Measurements from ENCODE around the gene TMEM231. TPM values are rescaled to one million over a fixed set of nuclear protein-coding genes. Genes with fewer than 3 reads are reported as not detected.

TMEM231 gene
- polyA plus RNA-seq, 1 experiment: 10.6 TPM

- Histone ChIP-seq H3K9me3 (ENCODE audit: control insufficient read depth, insufficient read depth, low read length) (no peaks in the 10 kb centered on the region), H3K4me3 (ENCODE audit: low read depth, low read length) (no peak overlapping the region), H3K27ac (ENCODE audit: low read depth, low read length) (no peak overlapping the region), H3K27me3 (ENCODE audit: control insufficient read depth, insufficient read depth, low read length) (no peaks in the 10 kb centered on the region)
- TF ChIP-seq CTCF (IDR thresholded peaks at IDR 0.05; ENCODE audit: low read depth, low read length): no peak
- DNase-seq (ENCODE audit: low read depth, low spot score): no peak
- CTCF ChIA-PET: interaction anchor here (1.3 kb wide), 1 partner anchor 119 kb away, joined by 3 read pairs; no protein-coding TSS in a partner anchor
- POLR2A ChIA-PET: no interaction called here
Measured at GRCh38 chr16:75584108-75584507, 28.1 kb upstream of the TMEM231 start.

- ChIA-PET CTCF (interaction anchor here (1.1 to 1.3 kb wide), 4 partner anchors 10 to 62 kb away, joined by 3 to 5 read pairs (median 3); no protein-coding TSS in a partner anchor), POLR2A (no interaction called here)
- Histone ChIP-seq H3K4me3 (ENCODE audit: low read depth, low read length) (no peak overlapping the region), H3K27me3 (ENCODE audit: control insufficient read depth, insufficient read depth, low read length) (no peaks in the 10 kb centered on the region), H3K27ac (ENCODE audit: low read depth, low read length) (no peak overlapping the region), H3K9me3 (ENCODE audit: control insufficient read depth, insufficient read depth, low read length) (no peaks in the 10 kb centered on the region)
- TF ChIP-seq CTCF (IDR thresholded peaks at IDR 0.05; ENCODE audit: low read depth, low read length): no peak
- DNase-seq (ENCODE audit: low read depth, low spot score): no peak
Measured at GRCh38 chr16:75579281-75579834, 23.3 kb upstream of the TMEM231 start.

DNA sequence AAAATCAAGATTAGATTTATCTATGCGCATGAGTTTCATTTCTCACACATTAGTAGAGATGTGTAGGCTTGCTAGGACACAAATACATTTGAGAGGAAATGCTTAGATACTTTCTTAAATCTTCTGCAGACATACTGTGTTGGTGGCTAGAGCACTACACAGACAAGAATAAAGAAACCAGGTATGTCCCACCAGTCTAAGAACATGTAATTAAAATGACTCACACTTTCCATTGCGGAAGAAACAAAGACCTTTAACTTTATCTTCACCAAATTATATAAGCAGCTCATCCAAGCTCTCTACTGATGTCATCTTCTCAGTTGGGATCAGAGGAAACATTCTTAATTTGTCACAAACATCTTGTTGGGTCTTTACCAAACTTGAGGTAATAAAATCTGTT lies 22.7 kb upstream of the TMEM231 start:
- H3K27ac ChIP-seq (ENCODE audit: low read depth, low read length): no peak overlapping the region
- ChIA-PET CTCF (interaction anchor here (1.1 to 1.3 kb wide), 4 partner anchors 10 to 62 kb away, joined by 3 to 5 read pairs (median 3); no protein-coding TSS in a partner anchor), POLR2A (no interaction called here)
- no peaks in the 10 kb centered on the region for H3K9me3 ChIP-seq (ENCODE audit: control insufficient read depth, insufficient read depth, low read length)
- TF ChIP-seq CTCF (IDR thresholded peaks at IDR 0.05; ENCODE audit: low read depth, low read length): no peak
- no peak for DNase-seq (ENCODE audit: low read depth, low spot score)
- no peaks in the 10 kb centered on the region for H3K27me3 ChIP-seq (ENCODE audit: control insufficient read depth, insufficient read depth, low read length)
- H3K4me3 ChIP-seq (ENCODE audit: low read depth, low read length): no peak overlapping the region

DNA sequence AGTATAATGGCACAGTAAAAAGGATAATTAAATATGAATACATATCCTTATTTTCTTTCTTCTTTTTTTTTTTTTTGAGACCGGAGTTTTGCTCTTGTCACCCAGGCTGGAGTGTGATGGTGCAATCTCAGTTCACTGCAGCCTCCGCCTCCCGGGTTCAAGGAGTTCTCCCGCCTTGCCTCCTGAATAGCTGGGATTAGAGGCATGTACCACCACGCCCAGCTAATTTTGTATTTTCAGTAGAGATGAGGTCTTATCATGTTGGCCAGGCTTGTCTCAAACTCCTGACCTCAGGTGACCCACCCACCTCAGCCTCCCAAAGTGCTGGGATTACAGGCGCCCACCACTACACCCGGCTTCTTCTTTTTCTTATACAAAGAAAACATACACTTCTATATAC lies 22.2 kb upstream of the TMEM231 start:
- no peak for TF ChIP-seq CTCF (IDR thresholded peaks at IDR 0.05; ENCODE audit: low read depth, low read length)
- CTCF ChIA-PET: interaction anchor here (1.1 kb wide), 1 partner anchor 11 kb away, joined by 3 read pairs; no protein-coding TSS in a partner anchor

GRCh38 chr16:75576384-75576811 lies 20.3 kb upstream of the TMEM231 start:
- DNase-seq (ENCODE audit: low read depth, low spot score): no peak
- Histone ChIP-seq H3K9me3 (ENCODE audit: control insufficient read depth, insufficient read depth, low read length) (no peaks in the 10 kb centered on the region), H3K27ac (ENCODE audit: low read depth, low read length) (no peak overlapping the region), H3K4me3 (ENCODE audit: low read depth, low read length) (no peak overlapping the region), H3K27me3 (ENCODE audit: control insufficient read depth, insufficient read depth, low read length) (no peaks in the 10 kb centered on the region)
- no peak for TF ChIP-seq CTCF (IDR thresholded peaks at IDR 0.05; ENCODE audit: low read depth, low read length)
- ChIA-PET POLR2A (interaction anchor here (0.6 kb wide), 1 partner anchor 15 kb away, joined by 3 read pairs; no protein-coding TSS in a partner anchor), CTCF (interaction anchor here (1.3 kb wide), 1 partner anchor 45 kb away, joined by 3 read pairs; no protein-coding TSS in a partner anchor)

More for the DNA sequence above, 22.2 kb upstream of the TMEM231 start:
- no peaks in the 10 kb centered on the region for H3K9me3 ChIP-seq (ENCODE audit: control insufficient read depth, insufficient read depth, low read length)
- no peak for DNase-seq (ENCODE audit: low read depth, low spot score)
- no peaks in the 10 kb centered on the region for H3K27me3 ChIP-seq (ENCODE audit: control insufficient read depth, insufficient read depth, low read length)
- no peak overlapping the region for H3K4me3 ChIP-seq (ENCODE audit: low read depth, low read length)
- H3K27ac ChIP-seq (ENCODE audit: low read depth, low read length): no peak overlapping the region
- POLR2A ChIA-PET: no interaction called here
